ENCODE measurements around the gene LPAR6.

LPAR6 gene

GRCh38 chr13:48391257-48391656, 21.7 kb downstream of the LPAR6 start:
- no peak overlapping the region for H3K27ac ChIP-seq

GRCh38 chr13:48386816-48387215, 26.1 kb downstream of the LPAR6 start:
- H3K27ac ChIP-seq = no peak overlapping the region
- no peak overlapping the region for H3K4me3 ChIP-seq

More at GRCh38 chr13:48391257-48391656, 21.7 kb downstream of the LPAR6 start:
- no peak overlapping the region for H3K4me3 ChIP-seq

GRCh38 chr13:48383384-48383783, 29.5 kb downstream of the LPAR6 start:
- H3K4me3 ChIP-seq = no peak overlapping the region

GRCh38 chr13:48380581-48380980, 32.3 kb downstream of the LPAR6 start:
- H3K4me3 ChIP-seq = no peak overlapping the region
- no peak overlapping the region for H3K27ac ChIP-seq

More at GRCh38 chr13:48383384-48383783, 29.5 kb downstream of the LPAR6 start:
- no peak overlapping the region for H3K27ac ChIP-seq

GRCh38 chr13:48377857-48378256, 35.1 kb downstream of the LPAR6 start:
- no peak overlapping the region for H3K4me3 ChIP-seq
- H3K27ac ChIP-seq = no peak overlapping the region

- Histone ChIP-seq H3K27ac (no peak overlapping the region), H3K4me3 (no peak overlapping the region)
Measured at GRCh38 chr13:48370815-48371214, 42.1 kb downstream of the LPAR6 start.

- Histone ChIP-seq H3K27ac (no peak overlapping the region), H3K4me3 (no peak overlapping the region)
Measured at GRCh38 chr13:48369988-48370387, 42.9 kb downstream of the LPAR6 start.
